HG02623 (cell line): ENCODE results near the gene UBE2H.
"Not testable (repeated sequence)": the region's sequence is repeated elsewhere in the genome, so short reads cannot be mapped to it uniquely, and the experiment has no call there.

Source experiments
- ATAC-seq: cut with Tn5 transposase; IDR thresholded peaks from one replicate; pipeline ENCODE4 v1.9.1; 2021; ENCODE audit warnings: moderate library complexity; ENCODE audit not compliant: unreplicated experiment

The UBE2H gene

DNA sequence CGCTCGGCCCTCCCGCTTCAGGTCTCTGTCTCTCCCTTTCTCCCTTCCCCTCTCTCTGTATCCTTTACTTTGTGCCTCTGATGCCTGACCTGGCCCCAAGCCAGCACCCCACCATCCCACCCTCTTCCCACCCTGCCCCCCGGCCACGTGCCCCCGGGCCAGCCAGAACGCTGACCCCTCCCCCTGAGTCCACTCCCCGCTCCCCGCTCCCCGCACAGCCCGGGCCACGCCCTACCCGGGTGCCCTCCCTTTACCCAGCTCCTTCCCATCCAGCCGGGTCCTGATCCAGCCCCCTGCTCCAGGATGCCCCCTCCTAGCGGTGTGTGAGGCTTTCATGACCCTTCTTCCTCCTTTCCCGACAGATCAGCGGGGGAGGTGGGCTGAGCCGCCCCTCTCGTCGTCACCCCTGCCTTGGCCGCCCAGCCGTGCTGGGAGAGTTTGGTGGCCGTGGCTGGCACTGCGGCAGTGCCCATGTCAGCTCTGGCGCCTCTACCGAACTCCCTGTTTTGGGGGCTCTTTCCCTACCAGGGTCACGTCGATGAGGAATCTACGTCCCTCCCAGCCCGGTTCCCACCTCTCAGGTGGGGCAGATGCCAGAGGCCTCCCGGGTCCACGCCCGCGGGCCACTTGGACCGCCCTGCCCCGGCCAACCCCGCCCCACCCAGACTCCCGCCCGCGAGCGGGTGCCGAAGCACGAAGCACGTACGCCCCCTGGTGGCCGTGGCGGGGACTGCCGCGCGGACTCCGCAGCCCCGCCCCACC lies 127.4 kb downstream of the UBE2H start:
- peak; percentile 70 for ATAC-seq

DNA sequence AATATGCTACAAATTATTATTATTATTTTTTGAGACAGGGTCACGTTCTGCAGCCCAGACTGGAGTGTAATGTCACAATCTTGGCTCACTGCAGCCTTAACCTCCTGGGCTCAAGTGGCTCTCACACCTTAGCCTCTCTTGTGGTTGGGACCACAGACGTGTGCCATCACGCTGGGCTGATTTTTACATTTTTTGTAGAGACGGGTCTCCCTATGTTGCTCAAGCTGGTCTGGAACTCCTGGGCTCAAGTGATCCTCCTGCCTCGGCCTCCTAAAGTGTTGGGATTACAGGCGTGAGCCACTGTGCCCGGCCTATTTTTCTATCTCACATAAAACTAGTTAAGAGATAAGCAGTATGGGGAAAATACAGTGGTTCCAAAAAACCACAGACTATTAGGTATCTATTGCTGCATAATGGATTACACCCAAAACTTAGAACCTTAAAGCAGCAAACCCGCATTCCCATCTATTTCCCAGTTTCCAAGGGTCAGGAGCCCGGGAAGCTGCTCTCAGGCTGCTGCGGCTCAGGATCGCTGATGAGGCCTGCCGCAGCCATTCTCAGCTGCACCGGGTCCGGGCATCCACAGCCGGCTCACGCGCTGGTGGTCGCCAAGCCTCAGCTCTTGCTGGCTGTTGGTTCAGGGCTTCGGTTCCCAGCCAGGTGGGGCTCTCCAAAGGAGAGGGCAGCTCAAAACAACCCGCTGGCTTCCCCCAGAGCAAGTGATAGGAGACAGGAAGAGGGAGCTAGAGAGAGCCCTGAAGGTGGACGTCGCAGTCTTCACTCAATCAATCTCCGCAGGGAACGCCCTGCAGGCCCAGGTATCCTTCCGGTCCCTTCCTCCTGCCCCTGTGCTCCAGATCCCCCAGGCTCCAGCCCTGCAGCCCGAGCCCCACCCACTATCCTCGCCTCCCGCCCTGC lies 128.2 kb downstream of the UBE2H start:
- peak; percentile 26 for ATAC-seq

DNA sequence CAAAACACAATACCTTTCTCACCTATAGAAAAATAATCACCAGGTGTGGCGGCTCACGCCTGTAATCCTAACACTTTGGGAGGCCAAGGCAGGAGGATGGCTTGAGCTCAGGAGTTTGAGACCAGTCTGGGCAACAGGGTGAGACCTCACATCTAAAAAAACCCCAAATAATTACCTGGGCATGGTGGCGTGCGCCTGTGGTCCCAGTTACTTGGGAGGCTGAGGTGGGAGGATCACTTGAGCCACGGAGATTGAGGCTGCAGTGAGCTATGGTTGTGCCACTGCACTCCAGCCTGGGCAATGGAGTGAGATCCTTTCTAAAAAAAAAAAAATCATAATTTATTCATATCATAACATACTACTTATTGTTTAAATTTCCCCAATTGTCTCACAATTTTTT lies 129.6 kb downstream of the UBE2H start:
- ATAC-seq, result not testable (repeated sequence)

DNA sequence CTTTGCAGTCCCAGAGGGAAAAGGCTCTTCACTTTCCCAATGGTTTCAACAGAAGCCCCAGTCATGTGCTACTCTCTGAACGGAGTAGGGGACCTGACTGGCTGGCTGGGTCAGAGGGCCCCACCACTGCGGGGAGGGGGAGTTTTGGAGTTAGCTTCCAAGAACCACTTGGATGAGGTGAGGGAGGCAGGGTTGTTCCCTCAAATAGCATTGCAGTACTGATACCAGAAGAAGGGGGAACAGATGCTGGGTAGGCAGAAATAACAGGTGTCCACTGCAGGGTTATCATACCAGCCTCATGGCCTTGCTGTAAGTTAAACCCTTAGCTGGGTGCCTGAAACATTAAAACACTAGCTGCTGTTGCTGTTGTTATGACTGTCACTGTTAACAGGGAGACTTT lies 131.3 kb downstream of the UBE2H start:
- no peak for ATAC-seq

DNA sequence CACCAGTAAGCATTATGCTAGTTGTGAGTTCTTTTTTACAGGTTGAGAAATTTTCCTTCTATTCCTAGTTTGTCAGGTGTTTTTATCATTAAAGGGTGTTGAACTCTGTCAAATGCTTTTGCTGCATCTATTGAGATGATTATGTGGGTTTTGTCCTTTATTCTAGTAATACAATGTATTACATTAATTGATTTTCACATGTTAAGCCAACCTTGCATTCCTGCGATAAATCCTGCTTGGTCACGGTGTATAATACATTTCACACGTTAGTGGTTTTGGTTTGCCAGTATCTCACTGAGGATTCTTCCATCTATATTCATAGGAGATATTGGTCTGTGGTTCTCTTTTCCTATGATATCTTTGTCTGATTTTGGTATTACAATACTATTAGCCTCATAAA lies 136.0 kb downstream of the UBE2H start:
- no peak for ATAC-seq

DNA sequence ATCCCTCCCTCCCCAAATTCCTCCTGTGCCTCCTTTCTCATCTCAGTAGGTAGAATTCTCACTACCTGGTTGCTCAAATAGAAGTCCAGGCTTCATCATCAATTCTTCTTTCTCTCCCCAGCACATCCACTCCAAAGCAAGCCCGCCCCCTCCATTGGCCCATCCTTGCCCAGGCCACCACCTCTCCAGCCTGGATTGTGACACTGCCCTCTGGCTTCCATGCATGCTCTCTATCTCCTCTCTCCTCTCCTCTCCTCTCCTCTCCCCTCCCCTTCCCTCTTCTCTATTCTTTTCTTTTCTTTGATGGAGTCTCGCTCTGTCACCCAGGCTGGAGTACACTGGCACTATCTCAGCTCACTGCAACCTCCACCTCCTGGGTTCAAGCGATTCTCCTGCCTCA lies 144.9 kb downstream of the UBE2H start:
- ATAC-seq, result no peak

DNA sequence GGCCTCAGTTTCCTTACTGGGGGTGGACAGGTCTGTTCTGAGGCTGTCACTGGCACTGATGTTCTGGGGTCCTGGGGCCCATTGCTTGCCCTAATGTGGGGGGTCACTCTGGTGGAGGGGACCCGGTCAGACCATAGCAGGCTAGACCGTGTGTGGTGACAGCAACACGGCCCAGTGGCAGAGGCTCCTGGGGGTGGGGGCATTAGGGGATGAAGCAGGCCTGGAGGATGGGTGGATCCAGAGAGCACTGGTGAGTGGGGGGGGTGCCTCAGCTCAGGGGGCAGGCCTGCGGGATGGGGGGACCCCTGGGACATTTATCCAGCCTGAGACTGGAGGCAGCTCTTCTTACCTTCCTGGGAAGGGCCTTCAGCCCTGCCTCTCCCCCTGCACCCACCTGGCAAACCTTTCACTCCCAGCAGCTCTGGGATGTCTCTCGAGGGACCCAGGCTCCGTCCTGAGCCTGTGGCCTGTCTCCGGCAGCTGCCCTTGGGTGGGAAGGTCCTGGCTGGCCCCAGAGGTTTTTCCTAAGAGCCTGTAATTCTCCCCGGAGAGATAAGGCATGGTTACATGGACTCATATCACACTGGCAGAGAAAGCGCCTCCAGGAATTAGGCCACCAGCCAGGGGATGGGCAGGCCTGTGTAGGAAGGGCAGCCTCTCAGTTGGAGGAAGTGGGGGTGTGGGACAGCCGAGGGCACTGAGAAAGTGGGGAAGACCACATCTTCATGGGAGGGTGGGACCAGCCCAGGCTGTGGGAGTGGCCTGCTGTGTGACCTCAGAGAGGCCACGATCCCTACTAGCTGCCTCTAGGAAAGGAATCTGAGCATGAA lies 147.7 kb downstream of the UBE2H start:
- ATAC-seq, result no peak

DNA sequence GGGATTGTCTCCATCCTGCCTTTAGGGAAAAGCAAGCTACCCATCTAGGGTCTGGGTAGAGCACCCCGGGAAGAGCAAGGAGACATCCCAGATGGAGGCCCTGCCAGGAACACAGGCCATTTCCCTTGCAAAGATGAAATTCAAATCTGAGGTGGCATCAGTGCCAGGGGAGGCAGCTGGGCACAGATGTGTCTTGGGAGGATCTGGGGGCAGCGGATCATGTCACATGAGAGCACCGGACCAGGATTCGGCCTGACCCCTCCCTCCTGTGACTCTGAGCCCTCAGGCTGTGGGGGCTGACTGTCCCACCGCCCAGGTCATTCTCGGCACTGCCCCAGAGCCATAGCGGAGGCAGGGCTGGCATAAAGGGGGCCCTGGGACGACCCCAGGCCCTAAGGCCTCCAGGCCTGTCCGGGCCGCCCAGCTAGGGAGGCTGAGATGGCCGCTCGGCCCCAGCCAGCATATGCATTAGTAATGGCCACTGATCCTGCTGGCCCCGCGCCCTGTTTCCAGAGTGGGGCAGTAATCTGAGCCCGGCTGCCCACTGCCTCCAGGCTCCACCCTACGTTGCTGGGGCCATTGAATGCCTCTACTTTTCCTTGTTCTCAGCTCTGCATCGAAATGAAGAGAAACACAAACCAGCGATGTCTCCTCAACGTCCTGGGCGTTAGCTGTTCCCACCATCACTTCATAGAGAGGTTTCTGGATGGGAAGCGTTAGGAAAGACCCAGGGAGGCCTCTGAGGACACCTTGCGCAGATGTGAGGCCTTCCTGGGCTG lies 148.5 kb downstream of the UBE2H start:
- no peak for ATAC-seq

DNA sequence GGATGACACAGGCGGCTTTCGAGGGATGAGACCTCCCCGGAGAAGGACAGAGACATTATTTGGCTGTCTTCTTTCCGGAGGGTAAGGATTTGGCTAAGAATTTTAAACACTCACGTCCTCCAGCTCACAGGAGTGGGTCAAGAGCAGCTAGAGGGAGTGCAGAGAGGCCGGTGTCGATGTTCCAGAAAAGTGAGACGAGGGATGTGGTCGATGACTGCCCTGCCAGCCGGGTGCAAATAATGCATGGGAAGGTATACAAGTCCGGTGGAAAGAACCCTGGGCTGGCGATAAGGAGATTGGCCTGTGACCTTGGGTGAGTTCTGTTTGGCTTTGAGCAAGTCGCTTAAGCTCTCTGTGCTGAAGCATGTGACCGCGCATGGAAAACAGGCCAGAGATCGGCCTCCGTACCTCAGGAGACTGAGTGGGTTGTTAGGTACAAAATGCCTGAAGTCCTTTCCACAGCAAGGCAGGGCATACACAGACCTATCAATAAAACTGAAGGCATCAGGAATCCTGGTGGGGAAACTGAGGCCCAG lies 149.1 kb downstream of the UBE2H start:
- no peak for ATAC-seq

DNA sequence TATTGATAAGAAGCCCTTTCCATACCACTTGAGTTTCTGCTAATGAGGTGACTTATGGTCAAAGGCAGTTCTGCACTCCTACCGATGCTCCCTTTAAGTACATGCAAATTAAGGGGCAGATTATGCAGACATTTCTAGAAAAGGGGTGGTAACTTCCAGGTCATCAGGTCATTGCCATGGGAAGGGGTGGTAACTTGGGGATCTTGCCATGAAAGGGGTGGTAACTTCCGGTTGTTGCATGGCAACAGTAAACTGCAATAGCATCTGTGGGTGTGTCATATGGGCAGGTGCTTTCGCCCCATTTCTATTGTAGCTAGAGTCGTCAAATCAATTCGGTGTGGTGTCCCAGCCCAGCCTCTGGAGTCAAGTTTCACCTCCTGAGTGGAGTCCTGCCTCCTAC lies 150.9 kb downstream of the UBE2H start:
- no peak for ATAC-seq

DNA sequence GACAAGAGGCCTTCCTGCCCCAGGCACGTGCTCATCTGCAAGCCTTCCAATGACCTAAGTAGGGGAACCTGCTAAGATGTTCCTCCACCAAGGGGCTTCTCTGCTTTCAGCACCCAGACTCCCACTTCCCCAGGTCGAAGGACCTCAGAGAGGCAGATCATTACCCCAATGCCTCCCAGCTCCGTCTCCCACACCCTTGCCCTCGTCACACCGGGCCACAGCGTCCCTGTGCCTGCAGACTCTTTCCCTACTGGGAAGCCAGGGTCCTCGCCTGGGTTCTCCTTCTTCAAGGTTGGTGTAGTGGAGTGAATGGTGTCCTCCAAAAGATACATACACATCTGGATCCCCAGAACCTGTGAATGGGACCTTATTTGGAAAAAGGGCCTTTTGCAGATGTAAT lies 151.9 kb downstream of the UBE2H start:
- no peak for ATAC-seq

DNA sequence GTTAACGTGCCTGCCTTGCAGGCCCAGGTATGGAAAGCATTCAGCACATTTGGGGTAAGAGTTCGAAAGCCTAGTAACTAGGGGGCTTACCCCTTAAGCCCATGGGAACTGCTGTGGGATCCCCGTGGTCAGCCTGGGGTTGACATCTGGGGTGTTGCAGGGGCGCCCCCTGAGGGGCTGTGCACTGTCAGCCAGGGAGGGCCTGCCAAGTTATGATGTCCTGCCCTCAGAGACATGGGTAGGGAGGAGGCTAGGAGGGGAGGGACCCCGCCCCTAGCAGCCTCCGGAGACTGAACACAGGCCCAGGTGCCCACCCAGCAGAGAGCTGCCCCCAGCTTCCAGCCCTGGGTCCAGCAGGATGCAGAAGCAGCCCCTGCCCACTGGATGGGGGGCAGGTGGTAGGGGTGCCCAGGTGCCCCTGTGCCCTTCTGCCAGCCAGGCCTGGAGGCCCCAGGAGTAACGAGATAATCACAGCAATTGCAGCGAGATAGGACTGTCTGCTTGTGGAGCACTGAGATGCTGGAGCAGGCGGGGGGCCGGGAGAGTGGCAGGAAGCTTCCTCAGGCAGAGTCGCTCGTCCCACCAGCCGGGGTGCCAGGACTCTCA lies 153.3 kb downstream of the UBE2H start:
- ATAC-seq, result no peak

DNA sequence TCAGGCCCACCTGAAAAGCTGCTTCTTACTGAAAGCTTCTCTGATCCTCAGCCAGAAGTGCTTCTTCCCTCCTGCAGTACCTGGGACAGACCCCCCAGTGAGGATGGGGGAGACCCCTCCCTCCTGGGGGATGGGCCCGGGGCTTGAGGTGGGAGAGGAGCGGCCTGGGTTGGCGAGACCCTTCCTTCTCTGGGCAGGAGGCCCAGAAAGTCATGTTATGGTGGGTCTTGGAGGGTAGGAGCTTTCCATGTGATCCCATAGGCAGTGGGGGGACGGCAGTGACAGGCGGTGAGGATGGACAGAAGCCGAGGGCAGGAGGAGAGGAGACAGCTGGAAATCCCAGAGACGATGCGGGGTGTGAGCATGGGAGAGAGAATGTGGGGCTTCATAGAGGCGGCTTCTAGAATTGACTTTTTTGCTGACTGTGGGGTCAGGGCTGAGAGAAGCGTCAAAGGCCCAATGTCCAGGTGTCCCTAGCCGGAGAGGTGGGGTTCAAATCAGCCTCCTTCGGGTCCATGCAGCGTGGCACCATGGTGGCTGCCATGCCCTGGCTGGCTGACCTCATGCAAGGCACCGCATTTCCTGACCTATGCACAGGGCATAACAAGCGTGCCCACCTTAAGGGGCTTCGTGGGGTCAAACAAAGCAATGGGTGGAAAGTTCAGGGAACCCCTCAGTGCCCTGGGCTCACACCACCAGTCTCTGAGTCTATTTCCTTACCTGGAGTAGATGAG lies 154.0 kb downstream of the UBE2H start:
- ATAC-seq, result no peak

DNA sequence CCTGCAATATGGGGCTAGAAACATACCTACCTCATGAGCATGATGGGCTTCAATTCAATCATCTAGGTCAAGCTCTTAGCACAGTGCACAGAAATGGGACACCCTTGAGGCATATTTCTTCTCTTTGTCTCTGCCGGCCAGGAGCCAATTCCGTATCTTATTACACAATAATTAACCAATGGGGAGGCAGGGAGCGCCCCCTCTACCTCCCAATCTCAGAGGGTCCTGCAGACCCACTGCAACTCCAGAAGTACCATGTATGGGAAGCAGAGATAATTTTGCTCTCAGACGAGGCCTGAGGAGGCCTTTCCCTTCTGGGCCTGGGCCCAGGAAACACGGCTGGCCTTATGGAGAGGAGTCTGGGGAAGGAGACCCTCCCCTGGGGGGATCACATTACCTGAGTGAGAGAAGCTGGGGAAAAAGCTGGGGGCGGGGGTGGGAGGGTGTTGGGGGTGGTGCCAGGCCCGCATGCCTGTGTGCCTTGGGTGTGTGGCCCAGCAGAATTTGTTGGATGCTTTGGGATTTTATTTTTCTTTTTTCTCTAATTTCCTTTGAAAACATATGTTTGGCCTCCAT lies 155.5 kb downstream of the UBE2H start:
- no peak for ATAC-seq

DNA sequence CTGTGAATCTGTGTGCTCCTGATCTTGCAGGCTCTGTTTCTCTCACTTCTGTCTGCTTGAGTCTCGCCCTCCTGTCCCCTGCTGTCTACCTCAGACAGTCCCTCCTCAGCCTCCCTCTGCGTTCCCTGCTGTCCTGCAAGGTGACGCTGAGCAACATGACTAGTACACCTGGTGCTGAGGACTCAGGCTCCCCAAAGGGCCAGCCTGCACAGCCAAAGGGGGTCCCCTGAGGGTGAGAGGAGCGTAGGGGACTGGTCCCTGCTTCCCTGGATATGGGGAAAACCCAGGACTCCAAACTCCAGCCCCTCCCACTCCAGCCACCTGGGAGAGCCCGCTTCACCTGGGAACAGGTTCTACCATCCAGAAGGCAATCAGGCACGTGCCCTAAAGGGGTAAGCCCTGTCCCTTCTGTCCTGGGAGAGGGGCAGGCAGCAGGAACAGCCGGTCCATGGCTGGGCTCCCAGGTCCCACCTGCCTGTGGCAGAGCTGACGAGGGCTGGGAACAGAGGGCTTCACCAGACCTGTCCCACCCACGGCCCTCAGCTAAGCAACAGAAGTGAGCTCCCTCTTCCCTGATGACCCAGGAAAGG lies 156.5 kb downstream of the UBE2H start:
- ATAC-seq, result no peak

DNA sequence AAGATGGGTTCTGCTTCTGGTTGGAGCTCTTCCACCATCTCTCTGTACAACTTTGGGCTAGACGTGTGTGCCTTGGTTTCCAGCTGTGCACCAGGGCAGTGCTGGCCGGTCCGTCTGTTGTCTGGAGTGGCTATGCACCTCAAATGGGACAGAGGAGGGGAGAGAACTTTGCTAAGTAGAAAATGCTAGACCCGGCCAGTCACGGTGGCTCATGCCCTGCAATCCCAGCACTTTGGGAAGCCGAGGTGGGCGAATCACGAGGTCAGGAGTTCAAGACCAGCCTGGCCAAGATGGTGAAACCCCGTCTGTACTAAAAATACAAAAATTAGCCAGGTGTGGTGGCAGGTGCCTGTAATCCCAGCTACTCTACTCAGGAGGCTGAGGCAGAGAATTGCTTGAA lies 158.3 kb downstream of the UBE2H start:
- ATAC-seq, result not testable (repeated sequence)

DNA sequence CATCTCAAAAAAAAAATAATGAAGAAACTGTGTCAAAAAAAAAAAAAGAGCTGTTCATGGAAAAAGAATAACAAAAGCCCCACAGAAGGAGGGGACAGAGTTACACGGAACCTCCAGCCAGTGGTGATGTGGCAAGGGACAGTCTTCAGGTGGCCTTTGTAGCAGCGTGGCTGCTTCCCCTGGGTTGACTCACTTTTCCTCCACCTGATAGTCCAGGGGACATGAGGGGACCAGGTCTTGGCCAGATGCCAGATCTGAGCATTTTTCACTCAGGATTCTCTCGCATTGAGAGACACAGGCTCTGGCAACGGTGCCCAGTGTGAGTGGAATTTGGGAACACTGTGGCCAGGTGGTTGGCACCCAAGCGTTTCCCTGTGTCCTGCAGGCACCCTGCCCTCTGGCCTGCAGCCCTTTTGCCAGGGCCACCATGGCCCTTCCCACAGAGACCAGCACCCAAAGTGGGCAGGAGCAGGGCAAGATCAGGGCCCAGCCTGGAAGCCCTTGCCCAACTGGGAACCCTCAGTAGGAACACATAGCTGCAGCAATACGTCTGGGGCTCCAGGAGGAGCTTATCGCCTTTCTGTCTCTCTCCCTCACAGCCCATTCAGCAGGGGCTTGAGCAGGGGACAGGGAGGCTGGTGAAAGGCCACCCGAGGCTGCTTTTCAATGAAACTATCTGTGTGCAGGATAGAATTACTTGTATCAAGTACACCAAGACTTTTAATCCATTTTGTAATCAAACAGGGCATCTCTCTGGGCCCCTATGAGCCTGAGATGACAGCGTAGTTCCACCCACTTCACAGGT lies 159.1 kb downstream of the UBE2H start:
- ATAC-seq, result no peak

DNA sequence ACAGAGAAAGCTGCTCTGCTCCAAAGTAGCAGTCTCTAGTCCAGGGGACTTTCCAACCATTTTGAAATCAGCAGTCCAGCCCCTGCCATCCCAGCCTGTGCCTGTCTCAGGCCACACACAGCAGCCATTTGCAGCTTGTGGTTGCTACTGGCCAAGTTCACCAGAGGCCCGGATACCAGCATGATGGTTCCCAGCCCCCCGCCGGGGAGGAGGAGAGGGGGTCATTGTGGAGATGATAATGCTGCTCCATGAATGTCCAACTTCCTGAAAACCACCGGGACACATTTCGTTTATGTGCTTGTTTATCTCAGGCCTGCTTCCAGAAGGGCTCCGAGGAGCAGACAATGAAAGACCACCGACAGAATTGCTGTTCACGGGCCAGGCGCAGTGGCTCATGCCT lies 160.0 kb downstream of the UBE2H start:
- ATAC-seq, result no peak
